ENCODE data around the gene AGPAT2.

DNA sequence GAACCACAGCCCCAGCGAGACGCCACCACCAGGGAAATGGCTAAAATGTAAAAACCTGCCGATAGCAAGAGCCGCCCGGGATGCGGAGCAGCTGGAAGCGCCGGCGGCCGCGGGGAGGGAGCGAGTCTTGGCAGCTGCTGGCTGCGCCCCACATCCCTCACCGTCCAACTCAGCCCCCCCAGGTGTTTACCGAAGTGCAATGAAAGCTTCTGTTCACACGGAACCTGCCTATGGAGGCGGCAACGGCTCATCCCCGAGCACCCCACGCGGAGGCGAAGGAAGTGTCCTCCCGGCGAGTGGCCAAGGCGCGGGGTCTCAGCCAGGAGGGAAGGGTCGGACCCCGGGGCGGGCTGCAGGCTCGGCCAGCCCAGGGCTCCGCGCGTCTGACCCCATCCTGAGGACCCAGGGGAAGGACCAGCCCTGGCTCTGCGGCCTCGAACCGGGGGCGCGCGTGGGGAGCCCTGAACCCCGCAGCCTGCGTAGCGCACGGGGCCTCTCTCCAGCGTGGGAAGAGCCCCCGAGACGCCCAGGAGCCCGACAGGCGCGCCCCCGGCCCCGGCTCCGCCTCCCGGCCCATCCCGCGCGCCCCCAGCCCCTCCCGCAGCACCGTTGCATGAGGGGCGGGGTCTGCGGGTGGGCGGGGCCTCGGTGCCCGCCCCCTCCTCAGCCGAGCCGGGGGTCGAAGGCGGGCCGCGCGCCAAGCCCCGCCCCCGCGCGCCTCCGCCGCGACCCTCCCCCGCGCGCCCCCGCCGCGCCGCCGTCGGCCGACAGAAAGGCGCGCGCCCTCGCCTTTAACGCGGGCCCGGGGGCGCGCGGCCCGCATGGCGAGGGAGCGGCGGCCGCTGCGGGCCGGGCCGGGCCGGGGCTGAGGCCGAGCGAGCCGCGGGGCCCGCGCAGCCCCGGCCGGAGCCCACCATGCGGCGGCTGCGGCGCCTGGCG, 24.8 kb upstream of the AGPAT2 start, which contains the start of gene DIPK1B:
- TF ChIP-seq, protein P1, sequence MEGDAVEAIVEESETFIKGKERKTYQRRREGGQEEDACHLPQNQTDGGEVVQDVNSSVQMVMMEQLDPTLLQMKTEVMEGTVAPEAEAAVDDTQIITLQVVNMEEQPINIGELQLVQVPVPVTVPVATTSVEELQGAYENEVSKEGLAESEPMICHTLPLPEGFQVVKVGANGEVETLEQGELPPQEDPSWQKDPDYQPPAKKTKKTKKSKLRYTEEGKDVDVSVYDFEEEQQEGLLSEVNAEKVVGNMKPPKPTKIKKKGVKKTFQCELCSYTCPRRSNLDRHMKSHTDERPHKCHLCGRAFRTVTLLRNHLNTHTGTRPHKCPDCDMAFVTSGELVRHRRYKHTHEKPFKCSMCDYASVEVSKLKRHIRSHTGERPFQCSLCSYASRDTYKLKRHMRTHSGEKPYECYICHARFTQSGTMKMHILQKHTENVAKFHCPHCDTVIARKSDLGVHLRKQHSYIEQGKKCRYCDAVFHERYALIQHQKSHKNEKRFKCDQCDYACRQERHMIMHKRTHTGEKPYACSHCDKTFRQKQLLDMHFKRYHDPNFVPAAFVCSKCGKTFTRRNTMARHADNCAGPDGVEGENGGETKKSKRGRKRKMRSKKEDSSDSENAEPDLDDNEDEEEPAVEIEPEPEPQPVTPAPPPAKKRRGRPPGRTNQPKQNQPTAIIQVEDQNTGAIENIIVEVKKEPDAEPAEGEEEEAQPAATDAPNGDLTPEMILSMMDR (IDR thresholded peaks at IDR 0.05; ENCODE audit: low read depth, low read length, poor library complexity, severe bottlenecking) = no peak
- no peak; the same call in 1 of the 2 replicates for TF ChIP-seq EZH2phosphoT487 (IDR thresholded peaks at IDR 0.05; ENCODE audit: borderline replicate concordance, low read length)
